B cell (primary cell): Measurements from ENCODE around the gene FMO3. TPM values are rescaled to one million over a fixed set of nuclear protein-coding genes. Genes with fewer than 3 reads are reported as not detected.

Experiments
- ATAC-seq: fragments of 200-7000 bp; cut with Tn5 transposase; one replicate; pipeline ENCODE4 v1.10.0; 2021; ENCODE audit warnings: low read depth, mild to moderate bottlenecking, moderate number of reproducible peaks, moderate library complexity
- CTCF ChIA-PET: fragments of 350-600 bp; sonication (Branson Sonifier 250); formaldehyde crosslinking; loops from one replicate; lab custom pipeline; 2021; ENCODE audit warnings: antibody characterized with exemption, inconsistent platforms; lab: Charles Lee
- POLR2A ChIA-PET: fragments of 350-600 bp; sonication (Branson Sonifier 250); formaldehyde crosslinking; loops from one replicate; lab custom pipeline; 2021; ENCODE audit warnings: antibody characterized with exemption; lab: Charles Lee
- DNase-seq: peaks from one replicate; pipeline ENCODE4 v3.0.0; 2013
- H2AFZ ChIP-seq: 2 replicates; pipeline ENCODE4 v1.6.1; 2012; ENCODE audit warnings: mild to moderate bottlenecking, low read depth, low read length; ENCODE audit not compliant: insufficient read depth, poor library complexity, severe bottlenecking
- H3K27ac ChIP-seq, 2 donors: 1 replicate in 1 of 2; 2 replicates in 1 of 2; pipeline ENCODE4 v1.5.1; 2012 to 2013; ENCODE audit warnings: low read length in 2 of 2, mild to moderate bottlenecking in 2 of 2, moderate library complexity in 1 of 2
- H3K27me3 ChIP-seq, 4 experiments: fragments of 200-600 bp in 1 of 4; sonication (generic) in 1 of 4; replicated peaks in 1 of 4; 1 replicate in 2 of 4; 2 replicates in 2 of 4; pipeline versions ENCODE4 v1.6.1 to v1.7.0; 2013 to 2016; ENCODE audit warnings: low read length in 3 of 4, mild to moderate bottlenecking in 2 of 4, mixed read lengths in 1 of 4, moderate library complexity in 1 of 4; ENCODE audit not compliant: insufficient read depth in 4 of 4, control insufficient read depth in 3 of 4; ENCODE audit errors: control extremely low read depth in 1 of 4
- H3K36me3 ChIP-seq, 2 experiments: replicated peaks in 1 of 2; 1 replicate in 1 of 2; 2 replicates in 1 of 2; pipeline versions ENCODE4 v1.6.1 to v1.7.1; 2013; ENCODE audit warnings: low read length in 1 of 2; ENCODE audit not compliant: insufficient read depth in 2 of 2, control insufficient read depth in 1 of 2; ENCODE audit errors: control extremely low read depth in 1 of 2, extremely low read depth in 1 of 2
- H3K4me1 ChIP-seq, 2 donors: fragments of 200-600 bp in 1 of 2; sonication (generic) in 1 of 2; 1 replicate in 1 of 2; 2 replicates in 1 of 2; pipeline versions ENCODE4 v1.5.1 to v1.6.1; 2013 to 2017; ENCODE audit warnings: low read length in 2 of 2; ENCODE audit not compliant: control insufficient read depth in 2 of 2, insufficient read depth in 2 of 2
- H3K4me2 ChIP-seq: replicated peaks from 2 replicates; pipeline ENCODE3; 2012; ENCODE audit warnings: mild to moderate bottlenecking, low read depth, low read length; ENCODE audit not compliant: poor library complexity, severe bottlenecking
- H3K4me3 ChIP-seq, 5 experiments: fragments of 200-600 bp in 1 of 5; sonication (generic) in 1 of 5; 1 replicate in 3 of 5; 2 replicates in 2 of 5; pipeline versions ENCODE4 v1.5.1 to v1.7.0; 2011 to 2016; ENCODE audit warnings: low read length in 4 of 5, mild to moderate bottlenecking in 4 of 5, low read depth in 2 of 5, control low read depth in 1 of 5, moderate library complexity in 1 of 5; ENCODE audit not compliant: insufficient read depth in 1 of 5; ENCODE audit errors: control extremely low read depth in 1 of 5, extremely low read depth in 1 of 5
- H3K79me2 ChIP-seq: fragments of 200-600 bp; sonication (generic); one replicate; pipeline ENCODE4 v1.6.0; 2016; ENCODE audit warnings: low read length; ENCODE audit not compliant: control insufficient read depth, insufficient read depth
- H3K9ac ChIP-seq: fragments of 200-600 bp; sonication (generic); 2 replicates; pipeline ENCODE4 v1.6.1; 2017; ENCODE audit warnings: mild to moderate bottlenecking, low read length, moderate library complexity
- H3K9me3 ChIP-seq, 3 donors: one replicate each; pipeline versions ENCODE4 v1.6.1 to v1.7.1; 2013; ENCODE audit warnings: low read length in 2 of 3; ENCODE audit not compliant: control insufficient read depth in 2 of 3, insufficient read depth in 1 of 3; ENCODE audit errors: control extremely low read depth in 1 of 3
- H4K20me1 ChIP-seq: 2 replicates; pipeline ENCODE4 v1.6.0; 2012; ENCODE audit warnings: mild to moderate bottlenecking, low read length; ENCODE audit not compliant: insufficient read depth, control insufficient read depth, poor library complexity, severe bottlenecking
- H3K27ac Mint-ChIP-seq: one replicate; pipeline ENCODE4 v1.8.0; 2021; ENCODE audit warnings: mixed read lengths
- H3K27me3 Mint-ChIP-seq: one replicate; pipeline ENCODE4 v1.8.0; 2021; ENCODE audit warnings: mixed read lengths
- H3K4me1 Mint-ChIP-seq: one replicate; pipeline ENCODE4 v1.8.0; 2021; ENCODE audit warnings: mixed read lengths
- H3K4me3 Mint-ChIP-seq: one replicate; pipeline ENCODE4 v1.8.0; 2021; ENCODE audit warnings: mixed read lengths
- H3K9me3 Mint-ChIP-seq: one replicate; pipeline ENCODE4 v1.8.0; 2022; ENCODE audit warnings: mixed read lengths; ENCODE audit not compliant: insufficient read depth
- EZH2 ChIP-seq: IDR thresholded peaks from 2 replicates; pipeline ENCODE4 v1.6.1; 2012; ENCODE audit warnings: borderline replicate concordance, low read depth, mild to moderate bottlenecking, moderate library complexity, low read length; ENCODE audit not compliant: insufficient read depth, poor library complexity, severe bottlenecking
- WGBS: methylation state at CpG from one replicate; pipeline ENCODE4 v1.1.5; 2013; ENCODE audit warnings: missing lambda C conversion rate; ENCODE audit not compliant: insufficient coverage; 5-methylcytosine and 5-hydroxymethylcytosine counted together
- intact Hi-C: fragments of 100-400 bp; cut with micrococcal nuclease; formaldehyde crosslinking; loops from one replicate; pipeline ENCODE4 v1.10.0; 2022
- polyA plus RNA-seq: library from polyadenylated mRNA; depleted of rRNA; stranded (reverse); fragments of >200 nt; gene quantifications from 2 replicates; pipeline ENCODE4 v1.2.3, GENCODE V29; 2012
- total RNA-seq, 2 donors: library from RNA; stranded (reverse); fragments of 120-200 nt in 1 of 2; gene quantifications; 1 replicate in 1 of 2; 2 replicates in 1 of 2; pipeline versions ENCODE4 v1.2.3 to v1.2.4, GENCODE V29; 2013 to 2022
- TF ChIP-seq, protein P1 (sequence below): fragments of 200-600 bp; IDR thresholded peaks from one replicate; pipeline ENCODE4 v1.8.0; 2022; ENCODE audit warnings: antibody characterized with exemption, mild to moderate bottlenecking

Gene FMO3
- total and polyA plus RNA-seq, 2 donors (not counting 1 experiment from before 2014, with no cell fraction given), result not detected

GRCh38 chr1:171142416-171143385, 52.0 kb downstream of the FMO3 start:
- Histone ChIP-seq H3K27ac (no peak overlapping the region), H3K4me1 (no peaks in the 10 kb centered on the region), H3K9me3 (no peaks in the 10 kb centered on the region), H4K20me1 (no peaks in the 10 kb centered on the region), H3K4me3 (no peak overlapping the region), H3K4me2 (no peak overlapping the region), H3K9ac (no peak overlapping the region), H2AFZ (no peak overlapping the region), H3K36me3 (no peaks in the 10 kb centered on the region), H3K27me3 (no peaks in the 10 kb centered on the region), H3K79me2 (no peaks in the 10 kb centered on the region)
- CTCF ChIA-PET, result no interaction called here
- WGBS, result 92% methylated on average over 5 of the region's 8 CpGs
- Mint-ChIP-seq H3K4me3 (no peak overlapping the region), H3K27ac (no peak overlapping the region), H3K9me3 (no peaks in the 10 kb centered on the region), H3K4me1 (no peaks in the 10 kb centered on the region), H3K27me3 (no peaks in the 10 kb centered on the region)
- DNase-seq, result no peak
- intact Hi-C loops, result no loop called here
- POLR2A ChIA-PET, result no interaction called here
- TF ChIP-seq EZH2, result no peak
- TF ChIP-seq, protein P1, sequence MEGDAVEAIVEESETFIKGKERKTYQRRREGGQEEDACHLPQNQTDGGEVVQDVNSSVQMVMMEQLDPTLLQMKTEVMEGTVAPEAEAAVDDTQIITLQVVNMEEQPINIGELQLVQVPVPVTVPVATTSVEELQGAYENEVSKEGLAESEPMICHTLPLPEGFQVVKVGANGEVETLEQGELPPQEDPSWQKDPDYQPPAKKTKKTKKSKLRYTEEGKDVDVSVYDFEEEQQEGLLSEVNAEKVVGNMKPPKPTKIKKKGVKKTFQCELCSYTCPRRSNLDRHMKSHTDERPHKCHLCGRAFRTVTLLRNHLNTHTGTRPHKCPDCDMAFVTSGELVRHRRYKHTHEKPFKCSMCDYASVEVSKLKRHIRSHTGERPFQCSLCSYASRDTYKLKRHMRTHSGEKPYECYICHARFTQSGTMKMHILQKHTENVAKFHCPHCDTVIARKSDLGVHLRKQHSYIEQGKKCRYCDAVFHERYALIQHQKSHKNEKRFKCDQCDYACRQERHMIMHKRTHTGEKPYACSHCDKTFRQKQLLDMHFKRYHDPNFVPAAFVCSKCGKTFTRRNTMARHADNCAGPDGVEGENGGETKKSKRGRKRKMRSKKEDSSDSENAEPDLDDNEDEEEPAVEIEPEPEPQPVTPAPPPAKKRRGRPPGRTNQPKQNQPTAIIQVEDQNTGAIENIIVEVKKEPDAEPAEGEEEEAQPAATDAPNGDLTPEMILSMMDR, result no peak
- no peak for ATAC-seq

DNA sequence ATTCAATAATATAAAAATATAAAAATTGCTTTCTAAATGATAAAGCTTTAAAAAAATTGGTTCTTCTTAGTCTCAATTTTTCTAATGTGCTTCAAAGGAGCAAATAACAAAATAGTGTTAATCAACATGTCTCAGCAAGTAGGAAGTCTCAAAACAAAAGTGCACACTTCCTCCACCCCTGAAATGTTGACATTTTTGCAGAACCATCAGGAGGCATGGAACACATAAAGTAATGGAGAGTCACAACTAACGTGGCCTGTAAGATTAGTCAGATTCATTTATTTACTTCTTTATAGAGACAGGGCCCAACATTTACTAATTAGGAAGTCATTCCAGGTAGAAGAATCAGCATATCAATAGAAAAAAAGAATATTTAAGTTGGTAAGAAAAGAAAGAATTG, 59.5 kb downstream of the FMO3 start:
- no peaks in the 10 kb centered on the region for H3K9me3 Mint-ChIP-seq
- H3K4me1 ChIP-seq, result no peaks in the 10 kb centered on the region
- H3K4me3 Mint-ChIP-seq, result no peak overlapping the region
- intact Hi-C loops, result no loop called here
- H3K36me3 ChIP-seq, result no peaks in the 10 kb centered on the region
- H3K4me3 ChIP-seq, result no peak overlapping the region
- CTCF ChIA-PET, result no interaction called here
- no CpG with 5 or more reads among the region's 1 CpG for WGBS
- POLR2A ChIA-PET, result no interaction called here
- no peaks in the 10 kb centered on the region for H4K20me1 ChIP-seq
- no peak overlapping the region for H3K4me2 ChIP-seq
- no peaks in the 10 kb centered on the region for H3K9me3 ChIP-seq
- no peaks in the 10 kb centered on the region for H3K79me2 ChIP-seq
- no peak overlapping the region for H3K9ac ChIP-seq
- H3K27me3 Mint-ChIP-seq, result peaks cover 7% of the 10 kb centered on the region
- DNase-seq, result no peak
- no peak overlapping the region for H3K27ac Mint-ChIP-seq
- TF ChIP-seq EZH2, result no peak
- TF ChIP-seq, protein P1, result no peak
- no peak overlapping the region for H2AFZ ChIP-seq
- no peaks in the 10 kb centered on the region for H3K4me1 Mint-ChIP-seq
- no peak for ATAC-seq
- no peak overlapping the region for H3K27ac ChIP-seq
- no peaks in the 10 kb centered on the region for H3K27me3 ChIP-seq
